GM23338 (cell line): ENCODE results near the gene NEK11. TPM values are rescaled to one million over a fixed set of nuclear protein-coding genes. Genes with fewer than 3 reads are reported as not detected.

Source experiments
- ATAC-seq: fragments of 200-7000 bp; cut with Tn5 transposase; 3 replicates; pipeline ENCODE4 v1.9.1; 2020
- DNase-seq: peaks from one replicate; pipeline ENCODE4 v3.0.0-alpha.2; 2015; ENCODE audit warnings: low spot score
- H2AFZ ChIP-seq: fragments of 200-600 bp; sonication (generic); 2 replicates; pipeline ENCODE4 v1.8.0; 2016; ENCODE audit warnings: antibody characterized with exemption, mild to moderate bottlenecking, moderate library complexity
- H3F3A ChIP-seq: fragments of 200-600 bp; sonication (generic); replicated peaks from 2 replicates; pipeline ENCODE4 v1.8.0; 2017; ENCODE audit warnings: antibody characterized with exemption, mixed run types, low read depth
- H3K27ac ChIP-seq: fragments of 200-600 bp; sonication (generic); 2 replicates; pipeline ENCODE4 v1.6.1; 2016; ENCODE audit warnings: low read depth
- H3K27me3 ChIP-seq: fragments of 200-600 bp; sonication (generic); 2 replicates; pipeline ENCODE4 v1.8.0; 2016; ENCODE audit warnings: mild to moderate bottlenecking, mixed run types, moderate library complexity; ENCODE audit not compliant: insufficient read depth
- H3K36me3 ChIP-seq: fragments of 200-600 bp; sonication (generic); 2 replicates; pipeline ENCODE4 v1.8.0; 2016; ENCODE audit warnings: mild to moderate bottlenecking; ENCODE audit not compliant: insufficient read depth
- H3K4me1 ChIP-seq: fragments of 200-600 bp; sonication (generic); 2 replicates; pipeline ENCODE4 v1.8.0; 2016; ENCODE audit warnings: mild to moderate bottlenecking, moderate library complexity; ENCODE audit not compliant: insufficient read depth
- H3K4me2 ChIP-seq: fragments of 200-600 bp; sonication (generic); 2 replicates; pipeline ENCODE4 v1.7.1; 2017; ENCODE audit warnings: mixed run types
- H3K4me3 ChIP-seq: fragments of 200-600 bp; sonication (generic); 2 replicates; pipeline ENCODE4 v1.6.1; 2016; ENCODE audit warnings: mixed run types
- H3K79me2 ChIP-seq: fragments of 200-600 bp; sonication (generic); replicated peaks from 2 replicates; pipeline ENCODE4 v1.8.0; 2017; ENCODE audit warnings: mild to moderate bottlenecking; ENCODE audit not compliant: insufficient read depth
- H3K9me2 ChIP-seq: fragments of 200-600 bp; sonication (generic); 2 replicates; pipeline ENCODE4 v1.8.0; 2017; ENCODE audit not compliant: insufficient read depth
- H4K20me1 ChIP-seq: fragments of 200-600 bp; sonication (generic); replicated peaks from 2 replicates; pipeline ENCODE4 v1.8.0; 2017; ENCODE audit warnings: mild to moderate bottlenecking; ENCODE audit not compliant: insufficient read depth
- H3K27ac Mint-ChIP-seq: 2 replicates; pipeline ENCODE4 v1.8.0; 2020; ENCODE audit warnings: inconsistent platforms, mild to moderate bottlenecking, moderate library complexity, mixed read lengths
- H3K27me3 Mint-ChIP-seq: 3 replicates; pipeline ENCODE4 v1.8.0; 2022; ENCODE audit warnings: low read depth, mild to moderate bottlenecking, moderate library complexity, mixed read lengths, inconsistent platforms; ENCODE audit not compliant: insufficient read depth, poor library complexity
- H3K36me3 Mint-ChIP-seq: 3 replicates; pipeline ENCODE4 v1.8.0; 2021; ENCODE audit warnings: low read depth, mild to moderate bottlenecking, inconsistent platforms, moderate library complexity, mixed read lengths
- H3K4me1 Mint-ChIP-seq: 3 replicates; pipeline ENCODE4 v1.8.0; 2020; ENCODE audit warnings: mild to moderate bottlenecking, inconsistent platforms, mixed read lengths
- H3K4me3 Mint-ChIP-seq: 3 replicates; pipeline ENCODE4 v1.8.0; 2021; ENCODE audit warnings: moderate library complexity, mild to moderate bottlenecking, inconsistent platforms, mixed read lengths
- H3K9me3 Mint-ChIP-seq: 3 replicates; pipeline ENCODE4 v1.8.0; 2020; ENCODE audit warnings: moderate library complexity, mild to moderate bottlenecking, inconsistent platforms, mixed read lengths
- CREB1 ChIP-seq: fragments of 250-450 bp; sonication (Bioruptor Pico); IDR thresholded peaks from 2 replicates; pipeline ENCODE4 v1.5.0; 2020; ENCODE audit warnings: low read depth, mild to moderate bottlenecking, moderate library complexity
- ETS1 ChIP-seq: IDR thresholded peaks from 2 replicates; pipeline ENCODE4 v1.6.1; 2016; ENCODE audit warnings: antibody characterized with exemption
- EZH2 ChIP-seq: fragments of 200-600 bp; sonication (generic); IDR thresholded peaks from one replicate; pipeline ENCODE4 v1.8.0; 2017; ENCODE audit warnings: antibody characterized with exemption, mild to moderate bottlenecking, low read depth; ENCODE audit not compliant: unreplicated experiment
- EZH2phosphoT487 ChIP-seq: fragments of 200-600 bp; sonication (generic); IDR thresholded peaks from one replicate; pipeline ENCODE4 v1.8.1; 2018; ENCODE audit warnings: antibody characterized with exemption; ENCODE audit not compliant: unreplicated experiment
- JUNB ChIP-seq: IDR thresholded peaks from one replicate; pipeline ENCODE4 v1.6.1; 2016; ENCODE audit warnings: antibody characterized with exemption; ENCODE audit not compliant: unreplicated experiment
- ZNF462 ChIP-seq: fragments of 250-450 bp; sonication (Bioruptor Pico); IDR thresholded peaks from 2 replicates; pipeline ENCODE4 v1.5.0; 2020; ENCODE audit warnings: mild to moderate bottlenecking, moderate library complexity
- polyA plus RNA-seq: library from polyadenylated mRNA; unstranded; fragments of >200 nt; fragmentation: Nextera tagmentation; extraction: Ambion mirVana; gene quantifications from 2 replicates; pipeline ENCODE4 v1.2.1, GENCODE V29; 2016
- total RNA-seq: library from RNA; depleted of rRNA; stranded (reverse); fragments of >200 nt; shearing (Covaris generic); gene quantifications from 2 replicates; pipeline ENCODE4 v1.2.3, GENCODE V29; 2014
- TF ChIP-seq, protein P1 (sequence below), 2 experiments: fragments of 200-600 bp in 1 of 2; sonication (generic) in 1 of 2; conservative IDR thresholded peaks; 2 replicates each; pipeline versions ENCODE4 v1.5.1 to v1.6.1; 2016 to 2017; ENCODE audit warnings: antibody characterized with exemption in 2 of 2, low read depth in 2 of 2, mild to moderate bottlenecking in 2 of 2, moderate library complexity in 1 of 2

NEK11 gene
- total and polyA plus RNA-seq, 2 experiments from 2014 or later, result 0.80 to 1.1 TPM

GRCh38 chr3:131050001-131050400, 23.3 kb downstream of the NEK11 start:
- peaks cover 1% of the 10 kb centered on the region for H3K27me3 Mint-ChIP-seq
- Histone ChIP-seq H3F3A (no peaks in the 10 kb centered on the region), H3K4me1 (no peaks in the 10 kb centered on the region), H3K4me3 (no peak overlapping the region), H3K27me3 (no peaks in the 10 kb centered on the region), H3K4me2 (no peak overlapping the region), H3K9me2 (no peaks in the 10 kb centered on the region), H3K27ac (no peak overlapping the region), H2AFZ (no peak overlapping the region), H4K20me1 (no peaks in the 10 kb centered on the region), H3K36me3 (no peaks in the 10 kb centered on the region), H3K79me2 (no peaks in the 10 kb centered on the region)
- peaks cover 6% of the 10 kb centered on the region; the same call in 1 of the 3 replicates for H3K36me3 Mint-ChIP-seq
- H3K4me3 Mint-ChIP-seq, result no peak overlapping the region
- ATAC-seq, result no peak
- H3K27ac Mint-ChIP-seq, result no peak overlapping the region
- DNase-seq, result no peak
- TF ChIP-seq EZH2phosphoT487, result no peak
- no peak for TF ChIP-seq JUNB
- TF ChIP-seq EZH2, result no peak
- no peak for TF ChIP-seq ETS1
- no peak for TF ChIP-seq CREB1 (CRISPR knock-in tag)
- TF ChIP-seq ZNF462, result no peak
- TF ChIP-seq, protein P1, sequence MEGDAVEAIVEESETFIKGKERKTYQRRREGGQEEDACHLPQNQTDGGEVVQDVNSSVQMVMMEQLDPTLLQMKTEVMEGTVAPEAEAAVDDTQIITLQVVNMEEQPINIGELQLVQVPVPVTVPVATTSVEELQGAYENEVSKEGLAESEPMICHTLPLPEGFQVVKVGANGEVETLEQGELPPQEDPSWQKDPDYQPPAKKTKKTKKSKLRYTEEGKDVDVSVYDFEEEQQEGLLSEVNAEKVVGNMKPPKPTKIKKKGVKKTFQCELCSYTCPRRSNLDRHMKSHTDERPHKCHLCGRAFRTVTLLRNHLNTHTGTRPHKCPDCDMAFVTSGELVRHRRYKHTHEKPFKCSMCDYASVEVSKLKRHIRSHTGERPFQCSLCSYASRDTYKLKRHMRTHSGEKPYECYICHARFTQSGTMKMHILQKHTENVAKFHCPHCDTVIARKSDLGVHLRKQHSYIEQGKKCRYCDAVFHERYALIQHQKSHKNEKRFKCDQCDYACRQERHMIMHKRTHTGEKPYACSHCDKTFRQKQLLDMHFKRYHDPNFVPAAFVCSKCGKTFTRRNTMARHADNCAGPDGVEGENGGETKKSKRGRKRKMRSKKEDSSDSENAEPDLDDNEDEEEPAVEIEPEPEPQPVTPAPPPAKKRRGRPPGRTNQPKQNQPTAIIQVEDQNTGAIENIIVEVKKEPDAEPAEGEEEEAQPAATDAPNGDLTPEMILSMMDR (conservative IDR thresholded peaks at IDR 0.05; ENCODE audit: low read depth in 2 of 2), result no peak
- peaks cover 4% of the 10 kb centered on the region; the same call in 1 of the 3 replicates for H3K4me1 Mint-ChIP-seq
- H3K9me3 Mint-ChIP-seq, result peaks cover 9% of the 10 kb centered on the region; the same call in 2 of the 3 replicates
